Right forelimb (tissue), 1 donor: ENCODE results near the gene POLD2.

Source experiments
- DNase-seq: peaks from one replicate; pipeline ENCODE4 v3.0.0-alpha.2; 2018

The POLD2 gene

DNA sequence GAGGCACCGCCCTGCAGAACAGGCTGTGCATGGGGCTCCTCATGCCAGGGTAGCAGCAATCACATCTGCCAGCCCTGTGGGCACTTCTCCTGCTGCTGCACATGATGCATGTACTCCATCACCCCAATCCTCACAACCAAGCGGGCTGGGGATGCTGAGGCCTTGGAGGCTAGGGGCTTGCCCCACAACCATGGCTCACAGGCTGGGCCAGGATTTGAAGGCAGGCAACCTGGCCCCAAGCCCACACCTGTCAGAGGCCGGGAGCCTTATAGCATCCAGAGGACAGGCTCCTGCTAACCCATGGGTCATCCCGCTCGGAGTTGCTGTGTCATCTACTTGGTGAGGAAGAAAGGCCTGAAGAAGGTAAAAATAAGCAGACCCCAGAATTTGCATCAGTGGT lies 43.2 kb downstream of the POLD2 start:
- DNase-seq, result no peak

DNA sequence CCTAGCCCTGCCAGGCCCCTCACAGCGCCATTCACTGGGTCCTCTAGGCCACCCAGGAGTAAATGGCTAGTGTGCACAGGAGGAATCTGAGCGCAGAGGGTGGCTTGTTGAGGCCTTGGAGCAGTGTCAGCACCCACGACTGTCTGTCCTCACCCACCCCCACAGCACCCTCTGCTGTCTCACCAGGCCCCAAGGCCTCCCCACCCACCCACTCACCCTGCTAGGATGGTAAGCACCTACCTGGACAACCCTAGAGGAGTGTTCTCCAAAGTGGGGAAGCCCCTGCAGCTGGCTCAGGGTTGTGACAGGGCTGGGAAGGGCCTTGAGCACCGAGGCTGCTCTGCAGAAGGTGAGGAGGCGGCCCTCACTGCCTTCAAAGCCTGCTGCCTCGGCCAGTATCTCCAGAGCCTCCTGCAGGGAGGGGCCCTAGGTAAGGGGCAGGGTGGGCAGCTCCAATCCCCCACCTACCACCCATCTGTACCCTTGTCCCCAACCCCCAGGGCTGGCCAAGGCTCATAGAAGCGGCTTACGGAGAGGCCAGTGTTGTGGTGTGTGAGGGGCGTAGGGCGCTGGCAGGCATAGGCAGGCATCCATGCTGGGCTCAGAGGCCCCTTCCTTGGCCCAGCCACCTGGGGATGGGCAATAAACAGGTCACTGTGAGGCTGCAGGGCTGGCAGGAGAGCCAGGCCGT lies 43.9 kb downstream of the POLD2 start:
- DNase-seq, result no peak

DNA sequence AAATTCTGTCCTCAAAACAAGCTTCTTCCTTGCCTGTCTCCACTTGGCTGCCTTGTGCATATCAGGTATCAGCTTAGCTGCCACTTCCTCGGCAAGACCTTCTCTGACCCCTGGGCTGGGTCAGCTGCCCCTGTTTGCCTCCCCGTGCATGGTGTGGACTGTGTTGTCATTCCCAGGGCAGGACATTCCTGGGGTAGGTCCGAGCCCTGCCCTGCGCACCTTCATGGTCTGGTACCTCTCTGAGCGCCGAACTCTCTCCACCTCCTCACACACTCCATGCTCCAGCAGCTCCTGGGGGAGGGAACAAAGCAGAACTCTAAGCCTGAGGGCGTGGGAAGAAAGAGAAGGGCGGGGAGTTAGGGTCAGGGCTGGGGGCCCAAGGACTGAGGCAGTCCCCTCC lies 44.8 kb downstream of the POLD2 start:
- peak; percentile 27 for DNase-seq

DNA sequence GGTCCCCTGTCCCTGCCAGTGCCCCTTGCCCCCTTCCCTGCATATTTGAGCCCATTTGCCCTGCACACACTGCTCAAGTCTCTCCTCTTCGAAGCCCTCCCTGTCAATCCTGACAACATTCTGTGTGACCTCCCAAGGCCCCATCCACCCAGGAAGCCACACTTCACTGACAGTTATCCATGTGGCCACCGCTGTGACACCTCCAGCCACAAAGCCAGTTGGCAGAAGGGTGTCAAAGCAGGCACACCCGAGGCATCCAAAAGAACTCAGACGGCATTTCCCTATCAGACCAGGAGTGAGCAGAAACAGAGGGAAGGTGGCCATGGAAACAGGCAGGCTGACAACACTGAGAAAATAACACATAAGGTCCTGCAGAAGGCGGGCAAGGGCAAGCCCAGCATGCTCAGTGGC lies 45.7 kb downstream of the POLD2 start:
- DNase-seq, result peak; percentile 25

DNA sequence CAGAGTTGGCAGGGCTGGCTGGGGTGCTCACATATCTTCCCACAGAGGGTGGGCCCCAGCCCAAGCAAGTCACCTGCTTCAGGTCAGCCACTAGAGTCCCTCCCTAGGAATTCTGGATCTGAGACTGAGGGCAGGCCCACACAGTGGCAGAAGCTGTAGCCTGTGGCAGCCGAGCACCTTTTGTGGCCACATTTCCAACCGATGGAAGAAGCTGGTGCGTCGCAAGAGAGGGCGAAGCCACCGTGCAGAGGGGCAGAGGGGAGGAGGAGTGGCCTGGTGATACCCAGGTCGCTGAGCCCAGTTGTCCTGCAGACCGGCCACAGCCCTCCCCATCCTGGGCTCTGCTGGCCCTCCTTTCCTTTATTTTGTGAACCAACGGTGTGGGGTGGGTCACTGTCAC lies 46.3 kb downstream of the POLD2 start:
- peak; percentile 29 for DNase-seq

DNA sequence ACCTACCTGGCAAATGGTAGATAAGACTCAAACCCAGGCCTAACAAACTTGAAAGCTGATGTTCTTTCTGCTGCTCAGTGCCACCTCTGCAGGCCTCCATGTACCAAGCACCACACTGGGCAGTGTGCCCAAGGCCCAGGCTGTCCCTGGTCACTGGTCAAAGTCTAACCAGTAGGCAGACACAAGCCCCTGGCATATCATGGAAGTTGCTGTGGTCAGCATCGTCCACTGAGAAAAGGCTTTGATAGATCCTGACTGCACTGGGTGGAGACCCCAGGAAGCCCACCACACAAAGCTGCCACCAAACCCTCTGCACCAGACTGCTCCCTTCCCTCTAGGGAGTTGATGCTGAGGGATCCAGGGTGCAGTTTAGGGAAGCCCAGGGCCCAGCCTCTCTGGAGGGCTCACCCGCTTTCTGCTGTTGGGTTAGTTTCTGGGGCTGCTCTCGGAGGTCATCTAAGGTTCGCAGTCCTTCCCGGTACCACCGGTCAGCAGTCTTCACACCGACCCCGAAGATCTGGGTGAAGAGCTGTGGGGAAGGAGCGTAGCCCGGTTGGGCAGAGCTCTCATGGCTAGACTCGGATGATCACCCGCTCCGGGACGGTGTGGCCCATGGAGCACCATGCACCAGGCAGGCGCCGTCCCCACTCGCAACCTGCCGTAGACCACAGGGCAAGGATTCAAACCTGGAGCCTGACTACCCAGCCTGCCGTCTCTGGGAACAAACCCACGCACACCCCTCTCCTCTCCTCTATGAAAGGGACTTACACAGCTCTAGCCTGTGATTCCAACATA lies 47.0 kb downstream of the POLD2 start:
- DNase-seq, result peak; percentile 31

DNA sequence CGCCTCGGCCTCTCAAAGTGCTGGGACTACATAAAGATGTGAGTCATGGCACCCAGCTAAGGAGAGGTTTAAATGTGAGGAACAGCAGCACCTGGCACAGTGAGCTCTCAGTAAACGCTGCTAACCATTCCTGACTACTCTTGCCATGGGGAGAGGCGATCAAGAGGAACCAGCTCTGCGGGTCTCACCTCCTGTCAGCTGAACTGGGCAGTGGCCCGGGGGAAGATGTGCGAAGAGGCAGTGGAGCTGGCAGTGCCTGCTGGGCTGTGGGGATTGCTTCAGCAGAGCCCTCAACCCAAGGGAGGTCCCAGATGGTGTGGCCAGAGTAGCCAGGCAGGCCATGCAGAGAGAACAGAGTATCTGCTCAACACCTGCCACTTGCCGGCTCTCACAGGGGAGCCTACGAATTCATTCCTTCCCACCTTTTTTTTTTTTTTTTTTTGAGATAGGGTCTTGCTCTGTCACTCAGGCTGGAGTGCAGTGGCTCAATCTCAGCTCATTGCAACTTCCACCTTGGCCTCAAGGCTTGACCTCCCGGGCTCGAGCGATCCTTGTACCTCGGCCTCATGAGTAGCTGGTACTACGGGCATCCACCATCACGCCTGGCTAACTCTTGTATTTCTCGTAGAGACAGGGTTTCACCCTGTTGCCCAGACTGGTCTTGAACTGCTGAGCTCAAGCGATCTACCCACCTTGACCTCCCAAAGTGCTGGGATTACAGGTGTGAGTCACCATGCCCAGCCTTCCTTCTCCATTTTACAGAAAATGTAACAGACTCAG lies 47.9 kb downstream of the POLD2 start:
- peak; percentile 24 for DNase-seq

DNA sequence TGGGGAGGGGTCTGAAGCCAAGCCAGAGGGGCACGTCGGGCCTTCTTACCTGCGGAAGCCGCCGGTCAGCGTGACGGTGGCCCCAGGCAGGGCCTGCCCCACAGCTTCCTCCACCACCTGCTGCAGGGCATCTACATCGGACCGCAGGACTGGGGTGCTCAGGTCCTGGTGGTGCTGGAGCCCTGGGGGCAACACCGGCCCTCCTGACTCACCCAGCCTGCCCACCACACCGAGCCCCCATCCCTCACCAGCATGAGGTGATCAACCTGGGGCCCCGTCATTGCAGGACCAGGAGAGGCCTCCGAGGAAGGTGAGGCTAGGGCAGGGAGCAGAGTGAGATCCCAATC lies 49.0 kb downstream of the POLD2 start:
- no peak for DNase-seq

DNA sequence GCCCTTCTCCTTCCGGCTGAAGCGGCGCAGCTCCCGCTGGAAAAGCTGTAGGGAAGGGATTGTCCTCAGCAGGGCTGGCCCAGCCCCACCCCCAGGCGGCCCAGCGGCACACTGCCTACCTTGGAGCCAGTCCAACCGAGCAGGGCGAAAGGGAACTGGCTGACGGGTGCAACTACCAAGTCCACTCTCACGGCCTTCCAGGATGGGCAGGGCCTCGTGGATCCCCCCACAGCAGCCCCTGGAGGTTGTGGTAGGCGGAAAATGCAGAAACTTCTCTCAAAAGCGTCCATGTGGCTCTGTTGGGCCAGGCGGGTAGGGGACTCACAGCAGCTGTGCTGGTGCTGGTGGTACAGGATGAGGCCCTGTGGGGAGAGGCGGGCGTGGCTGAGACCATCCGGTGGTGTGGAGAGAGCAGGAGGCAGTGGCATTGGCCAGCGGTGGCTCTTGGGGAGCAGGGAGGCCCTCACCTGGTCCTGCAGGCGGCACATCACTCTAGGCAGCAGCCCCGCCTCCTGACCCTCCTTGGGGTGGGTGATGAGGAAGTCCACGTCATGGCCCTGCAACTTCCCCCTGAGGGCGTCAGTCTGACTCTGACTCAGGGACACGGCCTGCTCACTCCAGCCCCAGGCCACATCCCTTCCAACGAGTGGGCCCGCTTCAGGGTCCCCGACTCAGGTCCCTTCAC lies 49.5 kb downstream of the POLD2 start:
- DNase-seq, result no peak

DNA sequence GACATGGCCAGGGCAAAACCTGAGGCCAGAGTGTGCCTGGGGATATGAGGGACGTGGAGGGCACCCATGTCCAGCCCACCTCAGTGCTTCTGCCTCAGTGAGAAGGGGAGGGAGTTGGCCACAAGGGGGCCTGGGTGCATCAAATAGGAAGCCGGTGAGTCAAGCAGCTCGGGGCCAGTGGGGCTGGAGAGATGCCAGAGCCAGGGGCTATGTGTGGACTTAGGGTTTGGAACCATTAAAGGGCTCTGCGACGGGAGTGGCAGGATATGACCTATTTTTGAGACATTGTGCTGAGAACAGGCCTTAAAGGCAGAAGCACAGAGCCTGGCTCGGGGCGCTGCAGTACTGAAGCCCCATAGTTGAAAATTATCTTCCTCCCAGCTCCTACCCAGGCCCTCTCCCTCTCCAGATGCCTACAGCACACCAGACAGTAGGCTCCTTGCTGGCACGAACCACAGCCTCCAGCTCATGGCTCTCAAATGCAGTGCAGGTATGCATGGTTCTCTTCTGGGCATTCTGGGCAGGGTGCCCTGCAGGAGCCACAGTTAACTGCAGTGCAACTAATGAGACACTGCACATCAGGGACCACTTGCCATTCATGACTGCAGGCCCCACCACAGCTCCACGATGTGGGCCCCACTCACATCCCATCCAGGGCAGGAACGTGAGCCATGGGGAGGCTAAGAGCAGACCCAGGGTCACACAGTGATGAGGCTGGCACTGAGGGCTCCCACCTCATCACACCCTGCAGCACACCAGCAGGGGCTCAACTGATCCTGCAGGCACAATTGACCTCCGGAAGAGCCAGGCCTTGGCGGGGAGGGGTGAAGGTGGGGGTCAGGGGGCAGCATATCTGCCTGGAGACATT lies 50.8 kb downstream of the POLD2 start:
- peak; percentile 69 for DNase-seq

DNA sequence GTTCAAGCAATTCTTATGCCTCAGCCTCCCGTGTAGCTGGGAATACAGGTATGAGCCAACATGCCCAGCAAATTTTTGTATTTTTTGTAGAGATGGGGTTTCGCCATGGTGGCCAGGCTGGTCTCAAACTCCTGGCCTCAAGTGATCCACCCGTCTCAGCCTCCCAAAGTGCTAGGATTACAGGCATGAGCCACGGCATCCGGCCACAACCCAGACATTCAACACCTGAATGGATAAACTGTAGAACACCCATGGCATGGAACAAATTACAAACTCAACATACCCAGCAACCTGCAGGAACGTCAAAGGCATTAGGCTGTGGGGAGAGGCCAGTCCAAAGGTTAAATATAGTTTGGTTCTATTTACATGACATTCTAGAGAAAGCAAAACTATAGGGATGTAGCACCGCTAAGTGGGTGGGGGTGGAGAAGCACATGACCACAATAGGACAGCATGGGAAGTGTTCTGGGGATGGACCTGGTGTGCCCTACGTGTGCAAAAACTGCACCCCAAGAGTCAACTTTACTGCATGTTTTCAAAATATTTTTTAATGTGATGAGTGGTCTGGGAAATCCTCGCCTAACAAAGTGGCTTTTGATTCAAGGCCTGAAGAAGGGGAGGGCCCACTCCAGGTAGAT lies 51.5 kb downstream of the POLD2 start:
- DNase-seq, result no peak

DNA sequence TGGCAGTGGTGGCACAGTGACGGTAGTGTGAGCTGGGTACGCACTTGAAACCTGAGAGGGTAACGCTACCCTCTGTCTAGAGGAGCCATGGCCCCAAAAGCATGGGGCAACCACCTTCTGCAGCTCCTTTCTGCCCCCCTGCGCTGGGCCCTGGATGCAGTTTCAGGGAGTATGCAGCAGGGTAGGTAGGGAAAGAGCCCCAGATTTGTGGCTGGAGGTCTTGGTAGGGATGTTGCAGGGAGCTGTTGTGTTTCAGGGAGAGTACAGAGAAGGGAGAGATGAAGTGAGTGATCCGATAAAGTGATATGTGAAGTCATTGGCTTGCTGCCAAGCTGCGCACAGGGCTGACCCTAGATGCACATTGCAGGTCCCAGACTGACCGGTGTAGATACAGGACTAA lies 55.3 kb downstream of the POLD2 start:
- DNase-seq, result no peak

DNA sequence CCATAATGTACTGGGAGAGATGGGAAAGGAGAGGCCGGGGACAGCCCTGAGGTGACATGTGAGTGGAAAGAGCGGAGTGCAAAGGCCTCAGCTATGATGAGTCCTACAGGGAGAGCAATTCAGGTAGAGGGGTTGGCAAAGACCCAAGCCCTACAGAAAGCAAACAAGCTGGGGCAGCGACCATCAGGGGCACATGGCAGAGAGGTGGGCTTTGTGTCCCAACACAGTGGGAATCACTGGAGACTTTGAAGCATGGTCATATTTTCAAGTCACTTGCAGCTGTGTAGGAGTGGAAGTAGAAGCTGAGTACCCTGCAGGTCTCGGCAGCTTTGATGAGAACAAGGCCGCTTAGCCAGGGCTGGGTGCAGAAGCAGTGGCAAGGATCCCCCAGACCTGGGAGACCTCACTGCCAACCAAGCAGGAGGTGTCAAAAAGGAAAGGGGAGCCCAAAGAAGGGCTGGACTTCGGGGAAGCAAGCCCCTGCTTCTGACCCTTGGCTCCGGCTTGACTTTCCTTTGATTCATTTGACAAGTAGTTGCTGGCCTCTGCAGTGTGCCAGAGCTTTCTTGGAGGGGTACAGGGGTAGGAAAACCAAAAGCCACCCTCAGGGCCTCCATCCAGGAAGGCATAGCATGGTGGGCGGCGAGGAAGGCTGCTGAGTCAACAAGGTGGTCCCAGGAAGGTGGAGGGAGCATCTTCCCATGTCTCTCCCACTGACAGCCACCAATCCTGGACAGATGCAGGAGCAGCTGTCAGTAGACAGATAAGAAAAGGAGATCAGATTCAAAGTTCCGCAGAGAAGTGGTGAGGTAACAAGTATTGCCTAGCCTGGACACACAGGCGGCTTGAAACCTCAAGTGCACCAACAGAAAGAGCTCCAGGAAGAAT lies 56.0 kb downstream of the POLD2 start:
- peak; percentile 43 for DNase-seq

DNA sequence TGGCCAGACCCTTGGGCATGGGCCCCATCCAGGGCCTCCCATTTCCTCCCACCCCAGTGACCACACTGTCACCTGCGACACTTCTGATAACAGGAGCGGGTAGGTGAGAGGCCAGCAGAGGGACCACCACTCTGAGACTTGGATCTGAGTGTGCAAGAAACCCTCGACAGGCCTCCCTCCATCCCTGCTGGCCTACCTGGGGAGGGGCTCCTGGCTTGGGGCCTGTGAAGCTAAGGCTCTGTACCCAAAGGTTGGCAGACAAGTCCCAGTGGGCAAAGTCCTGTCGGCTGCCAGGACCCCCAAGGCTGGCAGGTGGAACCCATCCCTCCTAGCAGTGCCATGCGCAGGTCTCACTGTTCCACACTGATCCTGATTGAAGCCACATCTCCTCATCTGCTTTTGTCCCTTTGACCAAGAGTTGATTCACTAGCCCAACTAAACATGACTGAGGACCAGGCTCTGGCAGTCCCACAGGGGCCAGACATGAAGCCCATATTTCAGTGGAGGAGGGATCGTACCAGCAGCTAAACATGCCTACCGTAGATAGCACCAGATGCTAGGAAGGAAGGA lies 56.8 kb downstream of the POLD2 start:
- peak; percentile 46 for DNase-seq

DNA sequence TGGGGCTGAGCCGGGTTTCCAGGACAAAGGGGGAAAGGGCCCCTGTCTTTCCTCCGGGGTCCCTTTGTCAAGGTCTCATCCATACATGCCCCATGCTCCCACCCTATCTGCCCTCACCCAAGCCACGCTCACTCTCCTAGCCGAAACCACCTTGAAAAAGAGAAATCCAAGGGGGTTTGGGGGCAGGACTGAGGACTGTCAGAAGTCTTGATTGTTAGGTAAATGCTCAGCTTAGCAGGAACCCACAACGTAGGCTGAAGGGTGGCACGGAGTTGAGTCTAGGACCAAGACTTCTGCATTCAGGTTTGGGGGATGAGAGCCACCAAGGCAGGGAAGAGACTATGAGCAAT lies 57.3 kb downstream of the POLD2 start:
- peak; percentile 57 for DNase-seq

DNA sequence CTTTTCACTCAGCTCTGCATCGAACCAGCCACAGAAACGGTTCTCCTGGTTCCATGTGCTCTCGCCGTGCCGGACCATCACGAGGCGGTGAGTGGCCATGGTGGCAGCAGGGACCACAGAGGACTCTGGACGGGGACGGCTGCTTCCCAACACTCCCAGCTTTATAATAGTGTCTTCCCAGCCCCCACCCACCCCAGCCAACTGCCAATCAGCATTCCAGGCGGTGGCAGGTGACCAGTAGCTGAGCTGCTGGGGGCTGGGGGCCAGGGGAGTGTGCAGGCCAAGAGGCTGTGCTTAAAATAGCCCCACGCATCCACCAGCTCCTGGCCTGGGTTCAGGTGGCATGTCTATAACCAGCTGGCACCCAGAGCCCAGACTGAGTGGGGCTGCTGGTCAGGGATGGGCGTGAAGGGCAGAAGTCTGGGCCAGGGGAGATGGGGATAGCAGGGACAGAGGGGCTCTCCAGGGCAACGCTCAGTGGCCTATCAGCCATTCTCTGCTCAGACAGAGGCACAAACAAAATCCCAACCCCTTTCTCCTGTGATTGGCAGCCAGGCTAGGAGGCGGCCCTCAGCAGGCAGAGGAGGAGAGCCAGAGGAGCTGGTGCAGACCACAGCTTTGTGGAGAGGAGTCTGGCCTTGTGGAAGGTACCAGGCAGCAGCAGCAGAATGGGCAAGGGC lies 57.8 kb downstream of the POLD2 start, which contains the start of gene PGAM2:
Gene PGAM2 (minus strand): TSS at position 137 of the 680 bp plus-strand sequence. CDS start 38 bp downstream, at position 99.
- peak; percentile 75 for DNase-seq

DNA sequence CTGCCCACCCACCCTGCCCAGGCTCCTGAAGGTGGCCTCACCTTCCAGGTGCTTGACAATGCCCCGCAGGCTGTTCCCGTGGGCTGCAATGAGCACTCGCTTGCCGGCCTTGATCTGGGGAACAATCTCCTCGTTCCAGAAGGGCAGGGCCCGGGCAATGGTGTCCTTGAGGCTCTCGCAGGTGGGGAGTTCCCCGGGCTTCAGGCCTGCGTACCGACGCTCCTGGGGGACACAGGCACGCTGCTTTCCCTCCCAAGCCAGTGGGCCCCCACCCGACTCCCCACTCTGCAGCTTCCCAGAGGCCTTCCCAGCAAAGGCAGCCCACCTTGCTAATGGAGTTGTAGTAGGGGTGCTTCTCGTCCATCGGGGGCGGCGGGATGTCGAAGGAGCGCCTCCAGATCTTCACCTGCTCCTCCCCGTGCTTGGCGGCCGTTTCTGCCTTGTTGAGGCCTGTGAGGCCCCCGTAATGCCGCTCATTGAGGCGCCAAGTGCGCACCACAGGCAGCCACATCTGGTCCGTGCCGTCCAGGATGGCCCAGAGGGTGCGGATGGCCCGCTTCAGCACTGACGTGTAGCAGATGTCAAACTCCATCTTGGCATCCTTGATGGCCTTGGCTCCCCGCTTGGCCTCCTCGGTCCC lies 58.4 kb downstream of the POLD2 start:
- DNase-seq, result no peak
